ENCODE measurements around the gene KCNA3.

The KCNA3 gene

GRCh38 chr1:110674337-110675059 lies at the start of gene KCNA3:
Gene KCNA3 (minus strand): TSS chr1:110674940. CDS start chr1:110674809, 131 bp downstream.
- DNase-seq = peak; percentile 54

GRCh38 chr1:110722807-110723206 lies 48.1 kb upstream of the KCNA3 start:
- no peak for DNase-seq

DNA sequence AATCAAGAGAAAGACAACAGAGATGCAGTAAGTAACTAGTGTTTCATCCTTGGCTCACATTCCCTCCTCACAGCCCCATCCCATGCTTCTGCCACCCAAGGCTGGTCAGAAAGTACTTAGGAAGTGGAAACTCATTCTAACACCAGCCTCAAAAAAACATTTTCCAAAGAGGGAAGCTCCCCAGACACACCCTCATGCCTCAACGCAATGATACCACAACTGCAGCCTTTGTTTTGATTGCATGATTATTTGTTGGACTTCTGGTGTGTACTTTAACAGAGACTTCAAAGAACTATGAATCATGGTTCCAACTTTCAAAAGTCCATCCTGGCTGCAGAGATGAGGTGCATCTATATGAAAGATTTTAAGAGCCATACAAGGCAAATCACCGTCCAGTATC lies 45.2 kb upstream of the KCNA3 start:
- DNase-seq = no peak

GRCh38 chr1:110718452-110718851 lies 43.7 kb upstream of the KCNA3 start:
- DNase-seq = no peak

GRCh38 chr1:110717179-110717578 lies 42.4 kb upstream of the KCNA3 start:
- DNase-seq = no peak

- DNase-seq = no peak
Measured at GRCh38 chr1:110714374-110714995, 39.7 kb upstream of the KCNA3 start.

- DNase-seq = no peak
Measured at GRCh38 chr1:110713221-110713620, 38.5 kb upstream of the KCNA3 start.

DNA sequence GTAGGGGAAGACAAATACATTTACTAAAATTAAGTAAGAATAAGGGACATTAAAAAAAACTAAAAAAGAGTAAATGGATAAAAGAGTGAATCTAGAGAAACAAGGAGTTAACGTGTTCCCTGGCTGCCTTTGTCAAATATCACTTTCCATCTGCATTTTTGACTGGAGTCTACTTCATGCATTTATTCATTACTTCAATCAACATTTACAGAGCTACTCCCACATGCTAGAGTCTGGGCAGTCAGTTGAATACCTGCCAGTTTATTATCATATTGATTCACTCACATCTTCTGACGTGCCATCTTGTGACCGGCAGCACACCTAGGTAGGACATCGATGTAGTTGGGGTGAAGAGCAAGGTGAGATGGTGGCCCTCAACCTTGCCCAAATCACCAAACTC lies 35.6 kb upstream of the KCNA3 start:
- no peak for DNase-seq

GRCh38 chr1:110708974-110709440 lies 34.3 kb upstream of the KCNA3 start:
- DNase-seq = no peak

DNA sequence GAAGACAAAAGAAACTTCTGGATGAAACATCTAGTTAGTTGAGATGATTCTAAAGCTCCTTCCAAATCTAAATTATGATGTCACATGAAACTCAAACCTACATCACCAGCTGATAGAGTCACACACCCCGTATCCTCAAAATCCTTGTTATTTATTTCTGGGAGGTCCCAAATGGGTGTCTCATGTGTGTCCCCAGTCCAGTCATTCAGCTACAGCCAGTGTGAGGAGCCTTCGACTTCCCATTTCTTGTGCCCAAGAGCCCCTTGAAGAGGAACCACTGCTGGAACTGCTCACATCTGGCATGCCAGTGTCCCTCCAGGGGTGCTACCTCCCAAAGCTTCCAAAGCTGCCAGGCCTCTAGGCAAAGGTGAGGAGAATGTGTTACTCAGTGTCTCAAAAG lies 32.5 kb upstream of the KCNA3 start:
- no peak for DNase-seq

- DNase-seq = no peak
Measured at GRCh38 chr1:110706621-110707020, 31.9 kb upstream of the KCNA3 start.

DNA sequence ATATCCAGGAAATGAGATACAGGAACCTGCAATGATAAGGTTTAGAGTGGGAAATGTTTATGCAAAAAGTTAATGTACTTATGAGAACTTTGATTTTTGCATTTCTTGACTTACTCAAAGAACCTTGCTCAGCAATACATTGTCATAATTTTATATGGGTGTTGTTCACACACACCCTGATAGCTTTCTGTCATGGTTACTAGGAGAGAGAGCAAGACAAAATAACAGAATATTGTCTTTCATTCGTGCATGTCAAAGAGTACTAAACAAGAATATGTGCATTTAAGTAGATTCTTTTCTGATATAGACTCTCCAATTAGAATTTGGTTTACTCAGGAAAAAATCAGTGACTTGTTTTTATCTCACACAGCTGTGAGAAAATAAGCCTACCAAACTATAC lies 27.5 kb upstream of the KCNA3 start:
- no peak for DNase-seq

- DNase-seq = no peak
Measured at GRCh38 chr1:110700767-110701166, 26.0 kb upstream of the KCNA3 start.

GRCh38 chr1:110697606-110698005 lies 22.9 kb upstream of the KCNA3 start:
- DNase-seq = no peak

DNA sequence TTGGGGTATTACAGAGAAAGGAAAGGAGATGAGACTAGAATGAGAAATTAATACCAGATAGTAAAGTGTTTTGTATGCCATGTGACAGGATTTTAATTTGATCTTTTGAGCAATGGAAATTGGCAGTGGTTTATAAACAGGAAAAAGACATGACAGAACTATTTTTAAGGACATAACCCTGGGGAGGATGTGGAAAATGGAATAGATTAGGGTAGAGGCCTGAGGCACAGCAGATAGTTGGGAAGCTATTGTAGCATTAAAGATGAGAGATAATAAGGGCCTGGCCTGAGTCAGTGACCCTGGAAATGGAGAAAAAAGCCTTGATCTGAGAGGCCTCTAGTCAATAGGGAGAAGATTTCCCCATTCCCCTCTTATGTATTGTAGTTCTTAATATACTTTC lies 22.1 kb upstream of the KCNA3 start:
- DNase-seq = no peak

DNA sequence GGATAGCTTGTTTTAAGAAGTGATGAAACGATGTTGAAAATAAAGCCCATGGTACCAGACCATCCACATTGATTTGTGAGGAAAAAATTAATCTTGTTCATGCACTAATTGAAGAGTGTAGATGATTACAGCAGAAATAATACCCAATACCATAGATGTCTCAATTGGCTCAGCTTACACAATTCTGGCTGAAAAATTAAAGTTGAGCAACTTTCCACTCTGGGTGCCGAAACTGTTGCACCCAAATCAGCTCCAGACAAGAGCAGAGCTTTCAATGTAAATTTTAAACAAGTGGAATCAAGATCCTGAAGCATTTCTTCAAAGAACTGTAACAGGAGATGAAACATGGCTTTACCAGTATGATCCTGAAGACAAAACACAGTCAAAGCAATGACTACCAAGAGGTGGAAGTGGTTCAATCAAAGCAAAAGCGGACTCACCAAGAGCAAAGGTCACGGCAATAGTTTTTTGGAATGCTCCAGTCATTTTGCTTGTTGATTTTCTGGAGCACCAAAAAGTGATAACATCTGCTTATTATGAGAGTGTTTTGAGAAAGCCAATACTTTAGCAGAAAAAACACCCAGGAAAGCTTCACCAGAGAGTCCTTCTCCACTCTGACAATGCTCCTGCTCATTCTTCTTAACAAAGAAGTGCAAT lies 16.1 kb upstream of the KCNA3 start:
- no peak for DNase-seq

GRCh38 chr1:110689868-110690267 lies 15.1 kb upstream of the KCNA3 start:
- no peak for DNase-seq

GRCh38 chr1:110688514-110688913 lies 13.8 kb upstream of the KCNA3 start:
- no peak for DNase-seq

DNA sequence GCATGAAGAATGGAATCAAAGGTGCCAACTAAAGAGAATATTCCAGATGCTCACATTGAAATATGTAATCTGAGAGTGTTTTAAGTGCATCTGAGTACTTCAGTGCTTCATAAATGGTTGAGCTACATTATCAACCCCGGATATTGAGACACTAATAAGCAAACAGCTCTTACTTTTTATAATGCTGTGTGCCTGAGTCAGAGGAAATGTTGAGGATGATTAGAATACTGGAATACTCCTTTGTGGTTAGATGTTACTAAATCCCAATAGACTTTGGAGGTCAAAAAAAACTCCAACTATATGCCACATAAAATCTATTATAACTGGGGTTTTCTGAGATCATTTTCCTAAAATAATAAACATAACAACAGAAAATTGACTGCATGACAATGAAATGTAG lies 12.5 kb upstream of the KCNA3 start:
- no peak for DNase-seq

- DNase-seq = no peak
Measured at GRCh38 chr1:110686188-110686587, 11.4 kb upstream of the KCNA3 start.

GRCh38 chr1:110684491-110684890 lies 9.8 kb upstream of the KCNA3 start:
- no peak for DNase-seq

DNA sequence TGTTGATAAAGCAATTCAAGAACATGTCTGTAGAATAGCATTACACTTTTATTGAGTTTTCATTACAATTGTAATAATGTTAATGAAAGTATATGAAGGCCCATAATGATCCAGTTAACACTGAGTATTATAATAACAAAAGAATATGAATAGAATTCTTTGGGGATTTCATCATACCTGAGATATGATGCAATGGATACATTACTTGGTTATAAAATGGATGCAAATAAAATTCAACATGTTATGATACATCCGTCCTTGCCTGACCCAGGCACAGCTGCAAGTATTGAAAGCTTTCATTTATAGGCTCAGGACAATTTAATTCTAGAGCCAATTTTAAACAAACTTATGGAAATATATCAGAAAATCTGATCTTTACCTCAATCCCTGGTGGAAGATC lies 8.2 kb upstream of the KCNA3 start:
- no peak for DNase-seq

GRCh38 chr1:110680036-110680735 lies 5.4 kb upstream of the KCNA3 start:
- DNase-seq = no peak

DNA sequence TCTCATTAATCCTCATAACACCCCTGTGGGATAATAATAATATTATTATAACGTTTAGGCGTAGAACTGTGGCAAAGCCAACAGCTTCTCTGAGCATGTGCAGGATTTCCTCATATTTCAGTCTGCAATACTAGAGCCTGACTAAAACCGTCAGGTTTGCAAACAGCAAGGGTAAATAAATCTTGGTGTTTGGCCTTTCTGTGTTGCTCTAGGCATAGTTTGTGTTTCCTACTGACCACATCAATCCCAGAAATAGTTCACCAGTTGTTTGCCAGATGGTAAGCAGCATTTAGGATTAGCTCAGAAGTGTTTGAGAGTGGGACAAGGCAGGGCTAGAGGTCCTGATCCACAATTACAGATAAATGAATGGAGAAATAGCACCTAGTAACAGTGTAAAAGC lies 2.8 kb upstream of the KCNA3 start:
- DNase-seq = no peak
